ENCODE measurements around the gene PLEKHA7. TPM values are rescaled to one million over a fixed set of nuclear protein-coding genes. Genes with fewer than 3 reads are reported as not detected.

Gene PLEKHA7
- total RNA-seq, 1 donor from 2014 or later: 18.2 TPM

DNA sequence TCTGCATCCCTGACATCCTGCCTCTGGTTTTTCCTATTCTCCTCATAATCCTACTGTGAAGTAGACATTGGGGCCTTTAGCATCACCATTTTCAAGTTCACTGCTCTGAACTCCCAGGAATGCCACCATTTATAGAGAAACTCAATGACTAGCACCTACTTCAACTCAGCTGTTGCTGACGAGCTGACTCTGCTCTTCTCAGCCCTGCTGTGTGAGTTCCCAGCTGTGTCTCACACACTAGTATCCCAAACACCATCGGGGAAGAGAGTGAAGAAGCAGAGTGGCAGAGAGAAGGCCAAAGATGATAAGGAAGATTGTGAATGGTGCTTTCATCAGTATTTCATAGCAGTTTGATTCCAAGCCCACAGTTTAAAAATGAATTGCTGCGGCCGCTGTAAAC is 71.9 kb downstream of the PLEKHA7 start:
- Mint-ChIP-seq H3K36me3 (ENCODE audit: low read depth) (no peaks in the 10 kb centered on the region), H3K27ac (ENCODE audit: unreplicated experiment) (no peak overlapping the region), H3K9me3 (no peaks in the 10 kb centered on the region), H3K4me3 (no peak overlapping the region), H3K27me3 (ENCODE audit: low read depth) (no peaks in the 10 kb centered on the region), H3K4me1 (peaks cover 8% of the 10 kb centered on the region)
- no peak for DNase-seq (ENCODE audit: low read depth, low spot score)
- TF ChIP-seq, protein P1, sequence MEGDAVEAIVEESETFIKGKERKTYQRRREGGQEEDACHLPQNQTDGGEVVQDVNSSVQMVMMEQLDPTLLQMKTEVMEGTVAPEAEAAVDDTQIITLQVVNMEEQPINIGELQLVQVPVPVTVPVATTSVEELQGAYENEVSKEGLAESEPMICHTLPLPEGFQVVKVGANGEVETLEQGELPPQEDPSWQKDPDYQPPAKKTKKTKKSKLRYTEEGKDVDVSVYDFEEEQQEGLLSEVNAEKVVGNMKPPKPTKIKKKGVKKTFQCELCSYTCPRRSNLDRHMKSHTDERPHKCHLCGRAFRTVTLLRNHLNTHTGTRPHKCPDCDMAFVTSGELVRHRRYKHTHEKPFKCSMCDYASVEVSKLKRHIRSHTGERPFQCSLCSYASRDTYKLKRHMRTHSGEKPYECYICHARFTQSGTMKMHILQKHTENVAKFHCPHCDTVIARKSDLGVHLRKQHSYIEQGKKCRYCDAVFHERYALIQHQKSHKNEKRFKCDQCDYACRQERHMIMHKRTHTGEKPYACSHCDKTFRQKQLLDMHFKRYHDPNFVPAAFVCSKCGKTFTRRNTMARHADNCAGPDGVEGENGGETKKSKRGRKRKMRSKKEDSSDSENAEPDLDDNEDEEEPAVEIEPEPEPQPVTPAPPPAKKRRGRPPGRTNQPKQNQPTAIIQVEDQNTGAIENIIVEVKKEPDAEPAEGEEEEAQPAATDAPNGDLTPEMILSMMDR (conservative IDR thresholded peaks at IDR 0.05): no peak

DNA sequence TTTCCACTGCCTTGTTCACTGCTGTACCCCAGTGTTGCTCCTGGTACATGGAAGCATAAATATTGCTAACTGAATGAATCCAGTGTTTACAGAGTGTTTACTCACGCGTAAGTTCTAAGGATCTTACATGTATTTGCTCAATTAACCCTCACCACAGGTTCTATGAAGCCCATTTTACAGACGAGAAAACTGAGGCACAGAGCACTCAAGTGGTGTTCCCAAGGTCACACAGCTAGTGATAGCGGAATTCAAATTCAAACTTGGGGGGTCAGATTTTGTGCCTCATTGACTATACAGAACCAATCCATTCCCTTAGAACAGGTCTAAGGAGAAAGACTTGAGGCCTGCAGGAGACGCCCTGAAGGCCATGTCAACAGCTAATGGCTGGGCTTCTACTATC is 72.3 kb downstream of the PLEKHA7 start:
- Mint-ChIP-seq H3K4me3 (no peak overlapping the region), H3K36me3 (ENCODE audit: low read depth) (no peaks in the 10 kb centered on the region), H3K27me3 (ENCODE audit: low read depth) (no peaks in the 10 kb centered on the region), H3K27ac (ENCODE audit: unreplicated experiment) (no peak overlapping the region), H3K4me1 (peaks cover 8% of the 10 kb centered on the region), H3K9me3 (no peaks in the 10 kb centered on the region)
- TF ChIP-seq, protein P1 (conservative IDR thresholded peaks at IDR 0.05): no peak
- DNase-seq (ENCODE audit: low read depth, low spot score): no peak

DNA sequence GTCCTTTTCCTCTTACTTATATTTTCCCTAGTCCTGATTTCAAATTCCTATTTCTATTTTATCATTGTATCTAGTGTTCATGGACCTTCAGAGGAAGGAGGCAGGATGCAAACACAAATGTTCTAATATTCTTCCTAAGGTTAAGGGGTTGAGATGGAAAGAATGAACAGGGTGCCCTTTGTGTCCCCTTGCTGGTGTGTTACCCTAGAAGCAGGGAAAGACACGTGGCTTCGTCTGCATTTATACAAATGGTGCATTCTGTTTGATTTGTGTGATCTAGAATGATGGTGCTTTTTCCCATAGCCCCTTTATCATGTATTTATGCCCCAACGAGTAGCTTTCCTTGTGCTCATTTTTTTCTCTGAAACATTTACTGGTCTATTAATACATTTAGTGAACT is 76.2 kb downstream of the PLEKHA7 start:
- Mint-ChIP-seq H3K36me3 (ENCODE audit: low read depth) (no peaks in the 10 kb centered on the region), H3K9me3 (no peaks in the 10 kb centered on the region), H3K27ac (ENCODE audit: unreplicated experiment) (no peak overlapping the region), H3K27me3 (ENCODE audit: low read depth) (peaks cover 16% of the 10 kb centered on the region), H3K4me1 (peaks cover 12% of the 10 kb centered on the region), H3K4me3 (no peak overlapping the region)
- TF ChIP-seq, protein P1 (conservative IDR thresholded peaks at IDR 0.05): no peak
- DNase-seq (ENCODE audit: low read depth, low spot score): no peak

DNA sequence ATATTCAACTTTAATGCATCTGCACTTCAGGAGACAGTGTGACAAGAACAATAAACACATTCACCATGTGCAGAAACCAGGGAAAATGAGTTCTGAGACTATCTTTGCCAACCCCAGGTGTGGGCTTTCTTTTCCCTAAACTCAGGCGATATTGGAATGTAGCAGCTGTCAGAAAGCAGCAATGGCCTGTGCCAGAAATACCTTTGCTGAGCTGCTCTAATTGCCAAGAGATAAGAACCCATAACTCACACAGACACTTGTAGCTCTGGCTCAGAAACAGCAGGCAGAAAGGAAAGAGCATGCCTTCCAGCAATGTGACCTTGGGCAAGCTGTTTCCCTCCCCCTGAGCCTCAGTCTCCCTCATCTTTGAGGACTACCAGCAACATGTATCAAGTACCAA is 77.6 kb downstream of the PLEKHA7 start:
- H3K27ac Mint-ChIP-seq (ENCODE audit: unreplicated experiment): no peak overlapping the region
- DNase-seq (ENCODE audit: low read depth, low spot score): no peak
- H3K36me3 Mint-ChIP-seq (ENCODE audit: low read depth): no peaks in the 10 kb centered on the region
- no peaks in the 10 kb centered on the region for H3K9me3 Mint-ChIP-seq
- no peak overlapping the region for H3K4me3 Mint-ChIP-seq
- H3K27me3 Mint-ChIP-seq (ENCODE audit: low read depth): peaks cover 21% of the 10 kb centered on the region
- H3K4me1 Mint-ChIP-seq: peaks cover 12% of the 10 kb centered on the region
- TF ChIP-seq, protein P1 (conservative IDR thresholded peaks at IDR 0.05): no peak

DNA sequence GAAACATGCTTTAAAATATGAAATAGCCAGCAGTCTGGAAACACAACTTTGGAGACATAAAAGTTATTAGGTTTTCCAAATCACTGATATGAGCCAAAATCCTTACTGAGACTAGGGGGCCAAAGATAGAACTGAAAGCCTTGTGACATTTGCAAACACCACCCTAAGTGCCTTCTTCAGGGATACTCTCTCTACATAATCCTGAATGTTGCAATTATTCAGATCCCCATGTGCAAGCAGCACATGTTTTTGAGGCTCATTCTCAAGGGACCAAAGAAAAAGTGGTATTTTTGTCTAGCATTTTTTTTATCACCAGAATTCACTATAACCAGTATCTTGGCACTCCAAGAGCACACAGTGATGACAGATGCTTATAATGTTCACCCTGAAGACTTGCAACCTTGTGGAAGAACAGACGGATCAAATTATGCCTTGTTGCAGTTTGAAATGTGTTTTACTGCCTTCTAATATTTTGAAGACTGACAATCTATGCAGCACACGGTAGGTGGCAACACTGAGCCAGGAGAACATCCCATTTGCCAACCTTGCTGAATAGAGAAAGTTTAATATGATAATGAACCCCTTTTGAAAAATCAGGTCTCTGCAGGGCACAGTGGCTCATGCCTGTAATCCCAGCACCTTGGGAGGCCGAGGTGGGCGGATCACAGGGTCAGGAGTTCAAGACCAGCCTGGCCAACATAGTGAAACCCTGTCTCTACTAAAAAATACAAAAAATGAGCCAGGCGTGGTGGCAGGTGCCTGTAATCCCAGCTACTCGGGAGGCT is 78.5 kb downstream of the PLEKHA7 start:
- H3K27ac Mint-ChIP-seq (ENCODE audit: unreplicated experiment): no peak overlapping the region

More for the DNA sequence above, 78.5 kb downstream of the PLEKHA7 start:
- Mint-ChIP-seq H3K4me1 (peaks cover 12% of the 10 kb centered on the region), H3K27me3 (ENCODE audit: low read depth) (peaks cover 25% of the 10 kb centered on the region), H3K9me3 (no peaks in the 10 kb centered on the region), H3K36me3 (ENCODE audit: low read depth) (no peaks in the 10 kb centered on the region), H3K4me3 (no peak overlapping the region)
- DNase-seq (ENCODE audit: low read depth, low spot score): peak; percentile 23
- TF ChIP-seq, protein P1 (conservative IDR thresholded peaks at IDR 0.05): peak; percentile 76
